ENCODE results near the gene ZFP42.

DNA sequence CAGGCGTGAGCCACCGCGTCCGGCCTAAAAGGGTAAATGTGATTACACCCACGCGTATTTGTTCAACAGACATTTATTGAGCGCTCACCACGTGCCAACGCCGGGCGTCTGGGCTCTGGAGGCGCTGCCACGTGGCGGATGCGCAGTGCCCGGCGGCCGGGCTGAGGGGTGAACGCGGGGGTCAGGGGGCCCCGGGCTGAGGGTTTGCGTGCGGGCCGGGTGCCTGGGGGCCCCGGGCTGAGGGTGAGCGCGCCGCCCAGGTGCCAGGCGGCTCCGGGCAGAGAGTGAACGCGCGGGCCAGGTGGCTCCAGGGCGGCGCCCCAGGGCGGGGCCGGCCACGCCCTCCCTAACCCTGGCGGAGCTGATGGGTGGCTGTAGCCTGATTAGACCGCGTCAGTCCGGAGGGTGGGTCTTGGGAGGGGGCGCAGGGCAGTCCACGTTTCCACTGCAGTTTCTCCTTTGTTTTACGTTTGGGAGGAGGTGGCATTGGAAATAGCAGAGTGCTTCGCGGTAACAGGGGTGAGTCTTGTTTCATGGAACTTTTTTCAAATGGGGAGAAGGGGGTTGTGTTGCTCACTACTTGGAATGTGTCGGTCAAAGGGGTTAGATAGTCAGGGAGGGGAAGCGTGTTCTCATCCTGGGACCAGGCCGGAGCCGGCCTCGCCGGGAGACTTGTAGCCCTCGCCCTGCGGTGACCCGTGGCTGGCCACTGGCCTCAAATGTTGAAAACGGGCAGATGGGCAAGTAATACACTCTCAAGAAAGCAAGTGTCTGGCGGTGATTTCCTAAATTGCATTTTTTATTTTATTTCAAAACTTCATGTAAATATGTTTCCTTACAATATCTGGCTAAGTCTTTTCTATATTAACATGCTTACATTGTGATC, at the start of gene ZFP42:
- TF ChIP-seq EZH2phosphoT487 (IDR thresholded peaks at IDR 0.05; ENCODE audit: low read length) (no peak), EZH2 (optimal IDR thresholded peaks at IDR 0.05; ENCODE audit: low read depth, low read length) (no peak)
